HepG2 (cell line): ENCODE measurements around the gene SLC2A13. TPM values are rescaled to one million over a fixed set of nuclear protein-coding genes. Genes with fewer than 3 reads are reported as not detected.

Experiments used
- ATAC-seq: fragments of 200-7000 bp; cut with Tn5 transposase; 3 replicates; pipeline ENCODE4 v1.9.1; 2020; ENCODE audit warnings: mild to moderate bottlenecking, moderate library complexity
- BruUV-seq: library from RNA; stranded (reverse); fragments of 400-500 nt; replicated peaks from 2 replicates; lab custom pipeline; 2021; lab: Mats Ljungman, UMichigan
- CTCF ChIA-PET: fragments of 300-600 bp; formaldehyde crosslinking; extraction: SDS; loops from one replicate; lab custom pipeline; 2021; ENCODE audit warnings: low total read pairs, inconsistent platforms, low intra/inter-chr PET ratio; lab: Yijun Ruan, JAX
- POLR2A ChIA-PET: fragments of 350-600 bp; sonication (Branson Sonifier 250); formaldehyde crosslinking; loops from one replicate; lab custom pipeline; 2020; ENCODE audit warnings: antibody characterized with exemption, inconsistent platforms; lab: Yijun Ruan, JAX
- DNase-seq: peaks from one replicate; pipeline ENCODE4 v3.0.0-alpha.2; 2015; ENCODE audit warnings: low spot score
- FAIRE-seq: peaks from 3 replicates; lab custom pipeline; 2011; peaks lifted over from hg19 to GRCh38; lab: Jason Lieb, UNC
- H2AFZ ChIP-seq: one replicate; pipeline ENCODE4 v1.6.1; 2011; ENCODE audit warnings: low read length, inconsistent platforms
- H3K27ac ChIP-seq: fragments of 300-600 bp; 3 replicates; pipeline ENCODE4 v1.8.0; 2011; ENCODE audit warnings: mixed run types, mild to moderate bottlenecking, mixed read lengths, low read length, inconsistent platforms; ENCODE audit not compliant: insufficient read depth; ENCODE audit errors: extremely low read length
- H3K27me3 ChIP-seq, 2 experiments: fragments of 200-600 bp in 1 of 2; 2 replicates in 1 of 2; 3 replicates in 1 of 2; pipeline versions ENCODE4 v1.6.0 to v1.8.0; 2011; ENCODE audit warnings: low read length in 2 of 2, mild to moderate bottlenecking in 2 of 2, moderate library complexity in 2 of 2, inconsistent platforms in 1 of 2; ENCODE audit not compliant: insufficient read depth in 2 of 2, control insufficient read depth in 1 of 2
- H3K36me3 ChIP-seq, 2 experiments: fragments of 200-600 bp in 1 of 2; replicated peaks in 1 of 2; 2 replicates in 1 of 2; 3 replicates in 1 of 2; pipeline versions ENCODE4 v1.5.1 to v1.8.0; 2011; ENCODE audit warnings: low read length in 2 of 2, inconsistent platforms in 1 of 2; ENCODE audit not compliant: insufficient read depth in 2 of 2, control insufficient read depth in 1 of 2
- H3K4me1 ChIP-seq: 2 replicates; pipeline ENCODE4 v1.5.1; 2012; ENCODE audit warnings: low read length, inconsistent platforms; ENCODE audit not compliant: insufficient read depth
- H3K4me2 ChIP-seq: 2 replicates; pipeline ENCODE4 v1.6.0; 2011; ENCODE audit warnings: low read depth, low read length, inconsistent platforms
- H3K4me3 ChIP-seq, 3 experiments: fragments of 200-600 bp in 1 of 3; sonication (generic), shearing (Covaris generic) in 1 of 3; replicated peaks in 1 of 3; 2 replicates each; pipeline ENCODE4 v1.5.1; 2011 to 2016; ENCODE audit warnings: low read length in 3 of 3, inconsistent platforms in 2 of 3, low read depth in 2 of 3, mild to moderate bottlenecking in 2 of 3, control low read depth in 1 of 3, mixed read lengths in 1 of 3; ENCODE audit not compliant: insufficient read depth in 1 of 3
- H3K79me2 ChIP-seq: one replicate; pipeline ENCODE4 v1.6.1; 2011; ENCODE audit warnings: low read length, inconsistent platforms; ENCODE audit not compliant: insufficient read depth
- H3K9ac ChIP-seq: 2 replicates; pipeline ENCODE4 v1.6.0; 2011; ENCODE audit warnings: mild to moderate bottlenecking, low read depth, low read length, inconsistent platforms; ENCODE audit not compliant: insufficient read depth
- H3K9me3 ChIP-seq: 2 replicates; pipeline ENCODE4 v1.5.1; 2012; ENCODE audit warnings: mild to moderate bottlenecking, low read length
- H4K20me1 ChIP-seq: 2 replicates; pipeline ENCODE4 v1.6.0; 2011; ENCODE audit warnings: inconsistent platforms, mild to moderate bottlenecking, low read length, moderate library complexity; ENCODE audit not compliant: insufficient read depth
- HES4 ChIP-seq: sonication (generic); formaldehyde crosslinking; IDR thresholded peaks from 2 replicates; pipeline ENCODE4 v1.9.0; 2021; ENCODE audit warnings: mild to moderate bottlenecking, missing genetic modification reagents, borderline replicate concordance
- HMGA1 ChIP-seq: sonication (generic); formaldehyde crosslinking; conservative IDR thresholded peaks from 2 replicates; pipeline ENCODE4 v1.4.0; 2020; ENCODE audit warnings: missing genetic modification reagents
- HNRNPL ChIP-seq: fragments of 200-400 bp; formaldehyde crosslinking; IDR thresholded peaks from 2 replicates; pipeline ENCODE4 v1.6.1; 2017; ENCODE audit warnings: mild to moderate bottlenecking, low read depth, low read length
- KDM3A ChIP-seq: IDR thresholded peaks from 2 replicates; pipeline ENCODE4 v1.6.1; 2018; ENCODE audit warnings: low read depth, missing compliant biosample characterization
- KMT2B ChIP-seq: IDR thresholded peaks from 2 replicates; pipeline ENCODE4 v1.6.1; 2016; ENCODE audit warnings: missing genetic modification reagents, missing compliant biosample characterization
- MBD4 ChIP-seq: IDR thresholded peaks from 2 replicates; pipeline ENCODE4 v1.6.1; 2012; ENCODE audit warnings: low read length, inconsistent platforms, borderline replicate concordance
- MYNN ChIP-seq: sonication (generic); formaldehyde crosslinking; IDR thresholded peaks from 2 replicates; pipeline ENCODE4 v1.4.0; 2020; ENCODE audit warnings: mild to moderate bottlenecking, low read depth, missing genetic modification reagents
- TBP ChIP-seq: sonication (generic); formaldehyde crosslinking; IDR thresholded peaks from 2 replicates; pipeline ENCODE4 v1.5.0; 2020; ENCODE audit warnings: missing genetic modification reagents
- TERF1 ChIP-seq: sonication (generic); formaldehyde crosslinking; IDR thresholded peaks from 2 replicates; pipeline ENCODE4 v1.8.0; 2022; ENCODE audit warnings: mild to moderate bottlenecking, missing genetic modification reagents, moderate library complexity
- ZFP1 ChIP-seq: IDR thresholded peaks from 2 replicates; pipeline ENCODE4 v1.6.1; 2016
- ZKSCAN5 ChIP-seq: sonication (generic); formaldehyde crosslinking; IDR thresholded peaks from 2 replicates; pipeline ENCODE4 v1.5.1; 2020; ENCODE audit warnings: mild to moderate bottlenecking, missing genetic modification reagents
- ZNF296 ChIP-seq: sonication (generic); formaldehyde crosslinking; conservative IDR thresholded peaks from 2 replicates; pipeline ENCODE4 v1.5.0; 2020; ENCODE audit warnings: mild to moderate bottlenecking, missing genetic modification reagents
- ZNF441 ChIP-seq: sonication (generic); formaldehyde crosslinking; IDR thresholded peaks from 2 replicates; pipeline ENCODE4 v1.7.0; 2021; ENCODE audit warnings: missing genetic modification reagents, borderline replicate concordance
- ZZZ3 ChIP-seq: sonication (generic); formaldehyde crosslinking; IDR thresholded peaks from 2 replicates; pipeline ENCODE4 v1.4.0; 2020; ENCODE audit warnings: missing genetic modification reagents, mild to moderate bottlenecking, borderline replicate concordance
- WGBS: methylation state at CpG from one replicate; pipeline ENCODE4 v1.1.6; 2017; ENCODE audit warnings: low lambda C conversion rate; 5-methylcytosine and 5-hydroxymethylcytosine counted together
- in situ Hi-C: cut with HindIII; loops from 2 replicates; pipeline ENCODE4 v1.10.0; 2017; ENCODE audit warnings: low pct_unique_long_range_greater_than_20kb; ENCODE audit not compliant: extremely low pct_ligation_motif_present
- intact Hi-C: fragments of 100-400 bp; cut with micrococcal nuclease; formaldehyde crosslinking; loops from one replicate; pipeline ENCODE4 v1.10.0; 2022; ENCODE audit not compliant: unreplicated experiment
- polyA plus RNA-seq, 8 experiments: library from polyadenylated mRNA; depleted of rRNA in 3 of 8; stranded (reverse) in 7 of 8; unstranded in 1 of 8; fragments of >200 nt; fragmentation: Illumina TruSeq in 4 of 8; extraction: Trizol in 4 of 8; gene quantifications; 2 replicates each; pipeline versions ENCODE4 v1.2.1 to v1.2.3, GENCODE V29; 2011 to 2016; ENCODE audit warnings: low read depth in 4 of 8, missing spikeins in 1 of 8, mixed read lengths in 1 of 8; ENCODE audit not compliant: insufficient read depth in 1 of 8
- total RNA-seq, 5 experiments: library from RNA; depleted of rRNA; stranded (reverse); fragments of >200 nt; fragmentation: Illumina TruSeq; extraction: Trizol; gene quantifications; 2 replicates each; pipeline ENCODE4 v1.2.3, GENCODE V29; 2016; ENCODE audit warnings: low read depth in 1 of 5
- TF ChIP-seq, protein P1 (sequence below): sonication (generic); formaldehyde crosslinking; IDR thresholded peaks from 2 replicates; pipeline ENCODE4 v1.4.0; 2020; ENCODE audit warnings: missing genetic modification reagents
- TF ChIP-seq, protein P2 (sequence below): sonication (generic); formaldehyde crosslinking; IDR thresholded peaks from 2 replicates; pipeline ENCODE4 v1.4.0; 2020; ENCODE audit warnings: missing genetic modification reagents, borderline replicate concordance

The SLC2A13 gene
- total and polyA plus RNA-seq, 2 of the 13 experiments (the other 11 are each of a cell fraction or from before 2014, with no cell fraction given), result 5.5 to 6.0 TPM

DNA sequence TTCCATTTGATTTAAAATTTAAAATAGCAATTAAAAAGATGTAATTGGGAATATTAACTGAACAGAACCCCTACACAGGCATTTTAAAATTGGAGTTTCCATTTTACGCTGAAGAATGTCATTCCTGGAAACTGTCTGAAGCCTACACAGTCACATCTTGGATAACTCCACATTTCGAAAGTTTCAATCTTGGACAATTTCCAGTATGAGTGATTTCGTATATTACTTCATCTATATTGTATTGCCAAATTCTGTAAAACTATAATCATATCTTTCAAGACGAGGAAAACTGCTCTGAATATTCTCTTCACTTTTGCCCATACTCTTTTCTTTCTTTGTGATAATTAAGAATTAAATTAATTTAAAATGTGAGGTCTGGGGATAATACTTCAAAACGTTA, 292.1 kb downstream of the SLC2A13 start:
- no peaks in the 10 kb centered on the region for H3K27me3 ChIP-seq
- H2AFZ ChIP-seq, result no peak overlapping the region
- no peak overlapping the region for H3K9ac ChIP-seq
- H3K27ac ChIP-seq, result no peak overlapping the region
- intact Hi-C loops (no loop called here), in situ Hi-C loops (no loop called here)
- no TSS peak for BruUV-seq
- no peak for DNase-seq
- H3K36me3 ChIP-seq, result no peaks in the 10 kb centered on the region
- CTCF ChIA-PET, result no interaction called here
- POLR2A ChIA-PET, result no interaction called here
- 83% methylated on average over 5 of the region's 5 CpGs for WGBS
- H4K20me1 ChIP-seq, result no peaks in the 10 kb centered on the region
- no peaks in the 10 kb centered on the region for H3K79me2 ChIP-seq
- no peaks in the 10 kb centered on the region for H3K4me1 ChIP-seq
- H3K4me3 ChIP-seq, result no peak overlapping the region
- H3K9me3 ChIP-seq, result peaks cover 11% of the 10 kb centered on the region; the same call in 1 of the 2 replicates
- TF ChIP-seq HNRNPL (no peak), HES4 (no peak), TBP (CRISPR knock-in tag) (no peak), ZZZ3 (CRISPR knock-in tag) (no peak), ZNF441 (CRISPR knock-in tag) (no peak), ZNF296 (CRISPR knock-in tag) (no peak), HMGA1 (no peak), MBD4 (no peak), KDM3A (CRISPR knock-in tag) (no peak), KMT2B (no peak), MYNN (CRISPR knock-in tag) (no peak), TERF1 (no peak), ZFP1 (CRISPR knock-in tag) (no peak), ZKSCAN5 (CRISPR knock-in tag) (no peak)
- TF ChIP-seq, protein P1, sequence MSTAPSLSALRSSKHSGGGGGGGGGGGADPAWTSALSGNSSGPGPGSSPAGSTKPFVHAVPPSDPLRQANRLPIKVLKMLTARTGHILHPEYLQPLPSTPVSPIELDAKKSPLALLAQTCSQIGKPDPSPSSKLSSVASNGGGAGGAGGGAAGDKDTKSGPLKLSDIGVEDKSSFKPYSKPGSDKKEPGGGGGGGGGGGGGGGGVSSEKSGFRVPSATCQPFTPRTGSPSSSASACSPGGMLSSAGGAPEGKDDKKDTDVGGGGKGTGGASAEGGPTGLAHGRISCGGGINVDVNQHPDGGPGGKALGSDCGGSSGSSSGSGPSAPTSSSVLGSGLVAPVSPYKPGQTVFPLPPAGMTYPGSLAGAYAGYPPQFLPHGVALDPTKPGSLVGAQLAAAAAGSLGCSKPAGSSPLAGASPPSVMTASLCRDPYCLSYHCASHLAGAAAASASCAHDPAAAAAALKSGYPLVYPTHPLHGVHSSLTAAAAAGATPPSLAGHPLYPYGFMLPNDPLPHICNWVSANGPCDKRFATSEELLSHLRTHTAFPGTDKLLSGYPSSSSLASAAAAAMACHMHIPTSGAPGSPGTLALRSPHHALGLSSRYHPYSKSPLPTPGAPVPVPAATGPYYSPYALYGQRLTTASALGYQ (CRISPR knock-in tag), result no peak
- TF ChIP-seq, protein P2, sequence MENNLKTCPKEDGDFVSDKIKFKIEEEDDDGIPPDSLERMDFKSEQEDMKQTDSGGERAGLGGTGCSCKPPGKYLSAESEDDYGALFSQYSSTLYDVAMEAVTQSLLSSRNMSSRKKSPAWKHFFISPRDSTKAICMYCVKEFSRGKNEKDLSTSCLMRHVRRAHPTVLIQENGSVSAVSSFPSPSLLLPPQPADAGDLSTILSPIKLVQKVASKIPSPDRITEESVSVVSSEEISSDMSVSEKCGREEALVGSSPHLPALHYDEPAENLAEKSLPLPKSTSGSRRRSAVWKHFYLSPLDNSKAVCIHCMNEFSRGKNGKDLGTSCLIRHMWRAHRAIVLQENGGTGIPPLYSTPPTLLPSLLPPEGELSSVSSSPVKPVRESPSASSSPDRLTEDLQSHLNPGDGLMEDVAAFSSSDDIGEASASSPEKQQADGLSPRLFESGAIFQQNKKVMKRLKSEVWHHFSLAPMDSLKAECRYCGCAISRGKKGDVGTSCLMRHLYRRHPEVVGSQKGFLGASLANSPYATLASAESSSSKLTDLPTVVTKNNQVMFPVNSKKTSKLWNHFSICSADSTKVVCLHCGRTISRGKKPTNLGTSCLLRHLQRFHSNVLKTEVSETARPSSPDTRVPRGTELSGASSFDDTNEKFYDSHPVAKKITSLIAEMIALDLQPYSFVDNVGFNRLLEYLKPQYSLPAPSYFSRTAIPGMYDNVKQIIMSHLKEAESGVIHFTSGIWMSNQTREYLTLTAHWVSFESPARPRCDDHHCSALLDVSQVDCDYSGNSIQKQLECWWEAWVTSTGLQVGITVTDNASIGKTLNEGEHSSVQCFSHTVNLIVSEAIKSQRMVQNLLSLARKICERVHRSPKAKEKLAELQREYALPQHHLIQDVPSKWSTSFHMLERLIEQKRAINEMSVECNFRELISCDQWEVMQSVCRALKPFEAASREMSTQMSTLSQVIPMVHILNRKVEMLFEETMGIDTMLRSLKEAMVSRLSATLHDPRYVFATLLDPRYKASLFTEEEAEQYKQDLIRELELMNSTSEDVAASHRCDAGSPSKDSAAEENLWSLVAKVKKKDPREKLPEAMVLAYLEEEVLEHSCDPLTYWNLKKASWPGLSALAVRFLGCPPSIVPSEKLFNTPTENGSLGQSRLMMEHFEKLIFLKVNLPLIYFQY (CRISPR knock-in tag), result no peak
- ATAC-seq, result no peak
- H3K4me2 ChIP-seq, result no peak overlapping the region
- FAIRE-seq, result no peak
